Gastrocnemius medialis (tissue), 4 donors: ENCODE measurements around the gene TRAK1. TPM values are rescaled to one million over a fixed set of nuclear protein-coding genes. Genes with fewer than 3 reads are reported as not detected.
A peak's percentile ranks its signal among the peaks of the same experiment; 100 is the strongest.

ENCODE experiments used
- ATAC-seq, 2 donors: fragments of 150-250 bp; one replicate each; pipeline ENCODE4 v1.9.1; 2016
- DNase-seq, 2 donors: peaks; one replicate each; pipeline ENCODE4 v3.0.0-alpha.2; 2019
- H3K27ac ChIP-seq, 4 donors: fragments of 200-600 bp; sonication (generic); 1 replicate in 1 of 4; 2 replicates in 3 of 4; pipeline ENCODE4 v1.5.1; 2016 to 2018; ENCODE audit warnings: mild to moderate bottlenecking in 2 of 4, moderate library complexity in 1 of 4
- H3K27me3 ChIP-seq, 3 donors: fragments of 200-600 bp; sonication (generic) in 2 of 3; 1 replicate in 1 of 3; 2 replicates in 2 of 3; pipeline versions ENCODE4 v1.5.1 to v1.6.0; 2016 to 2019; ENCODE audit warnings: mild to moderate bottlenecking in 1 of 3, moderate library complexity in 1 of 3
- H3K36me3 ChIP-seq, 2 donors: fragments of 200-600 bp; sonication (generic) in 1 of 2; one replicate each; pipeline ENCODE4 v1.5.1; 2017 to 2018
- H3K4me1 ChIP-seq, 2 donors: fragments of 200-600 bp; sonication (generic) in 1 of 2; one replicate each; pipeline ENCODE4 v1.5.1; 2016 to 2017; ENCODE audit warnings: mild to moderate bottlenecking in 2 of 2
- H3K4me3 ChIP-seq, 4 donors: fragments of 200-600 bp; sonication (generic) in 3 of 4; 1 replicate in 1 of 4; 2 replicates in 3 of 4; pipeline ENCODE4 v1.5.1; 2016 to 2019; ENCODE audit warnings: mild to moderate bottlenecking in 2 of 4
- H3K9me3 ChIP-seq, 3 donors: fragments of 200-600 bp; sonication (generic) in 2 of 3; 1 replicate in 1 of 3; 2 replicates in 2 of 3; pipeline ENCODE4 v1.5.1; 2016 to 2019
- POLR2A ChIP-seq, 2 donors: fragments of 450-650 bp; IDR thresholded peaks; one replicate each; pipeline ENCODE4 v1.6.1; 2017; ENCODE audit warnings: antibody characterized with exemption in 2 of 2, mild to moderate bottlenecking in 2 of 2, moderate library complexity in 2 of 2
- in situ Hi-C, 4 donors: fragments of 200-750 bp; cut with MboI; loops; one replicate each; pipeline versions ENCODE4 v1.15.0 to v1.8.0; 2017; ENCODE audit warnings: low sequenced_read_pairs in 4 of 4
- intact Hi-C: fragments of 100-400 bp; cut with DNase I; formaldehyde crosslinking; loops from one replicate; pipeline ENCODE4 v1.15.1; 2023; ENCODE audit warnings: low total_unique reads
- total RNA-seq, 4 donors: library from RNA; depleted of rRNA; stranded (reverse); fragments of >200 nt; gene quantifications; one replicate each; pipeline versions ENCODE4 v1.1.0 to v1.2.3, GENCODE V29; 2016
- TF ChIP-seq, protein P1 (sequence below), 5 experiments: fragments of 450-650 bp in 3 of 5; fragments of 200-600 bp in 2 of 5; sonication (generic) in 2 of 5; IDR thresholded peaks in 4 of 5; conservative IDR thresholded peaks in 1 of 5; 1 replicate in 4 of 5; 2 replicates in 1 of 5; pipeline ENCODE4 v1.5.1; 2016 to 2019; ENCODE audit warnings: antibody characterized with exemption in 5 of 5, mild to moderate bottlenecking in 3 of 5, moderate library complexity in 3 of 5

Gene TRAK1
- total RNA-seq, 4 donors from 2014 or later, result 59.5 to 109 (median 98.6) TPM

DNA sequence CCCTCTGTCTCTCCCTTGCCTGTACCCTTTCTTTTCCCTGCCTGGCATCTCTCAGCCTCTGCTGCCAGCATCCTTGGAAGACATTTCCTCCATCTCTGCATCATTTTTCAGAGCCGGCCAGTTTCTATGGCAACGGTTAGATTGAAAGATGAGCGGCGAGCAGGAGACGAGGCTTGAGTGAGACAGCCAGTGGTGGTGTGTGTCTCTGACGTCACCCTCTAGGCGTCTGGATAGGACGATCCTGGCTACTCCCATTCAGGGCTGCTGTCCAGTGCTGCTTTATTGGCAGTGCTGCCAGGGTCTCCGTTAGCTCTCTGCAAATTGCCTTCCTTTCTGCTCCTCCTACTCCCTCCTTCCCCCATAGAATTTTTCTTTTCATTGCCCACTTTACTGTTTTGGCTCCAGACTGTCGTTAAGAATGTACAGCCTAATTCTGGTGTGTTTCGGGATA lies 57.9 kb downstream of the TRAK1 start:
- Histone ChIP-seq H3K27me3 (no peaks in the 10 kb centered on the region), H3K4me1 (peaks cover 47 to 57% of the 10 kb centered on the region in 2 donors), H3K4me3 (peak overlapping the region in 3 of 4 donors; percentile 17 to 31 (median 19)), H3K9me3 (no peaks in the 10 kb centered on the region), H3K36me3 (no peaks in the 10 kb centered on the region), H3K27ac (peak overlapping the region in 2 of 4 donors; percentile 17 to 20)
- peak; percentile 69 to 78 for DNase-seq
- peak; percentile 97 to 99 for ATAC-seq
- TF ChIP-seq POLR2A (IDR thresholded peaks at IDR 0.05), result no peak
- TF ChIP-seq, protein P1, sequence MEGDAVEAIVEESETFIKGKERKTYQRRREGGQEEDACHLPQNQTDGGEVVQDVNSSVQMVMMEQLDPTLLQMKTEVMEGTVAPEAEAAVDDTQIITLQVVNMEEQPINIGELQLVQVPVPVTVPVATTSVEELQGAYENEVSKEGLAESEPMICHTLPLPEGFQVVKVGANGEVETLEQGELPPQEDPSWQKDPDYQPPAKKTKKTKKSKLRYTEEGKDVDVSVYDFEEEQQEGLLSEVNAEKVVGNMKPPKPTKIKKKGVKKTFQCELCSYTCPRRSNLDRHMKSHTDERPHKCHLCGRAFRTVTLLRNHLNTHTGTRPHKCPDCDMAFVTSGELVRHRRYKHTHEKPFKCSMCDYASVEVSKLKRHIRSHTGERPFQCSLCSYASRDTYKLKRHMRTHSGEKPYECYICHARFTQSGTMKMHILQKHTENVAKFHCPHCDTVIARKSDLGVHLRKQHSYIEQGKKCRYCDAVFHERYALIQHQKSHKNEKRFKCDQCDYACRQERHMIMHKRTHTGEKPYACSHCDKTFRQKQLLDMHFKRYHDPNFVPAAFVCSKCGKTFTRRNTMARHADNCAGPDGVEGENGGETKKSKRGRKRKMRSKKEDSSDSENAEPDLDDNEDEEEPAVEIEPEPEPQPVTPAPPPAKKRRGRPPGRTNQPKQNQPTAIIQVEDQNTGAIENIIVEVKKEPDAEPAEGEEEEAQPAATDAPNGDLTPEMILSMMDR (IDR thresholded peaks at IDR 0.05 in 4 of 5, conservative IDR thresholded peaks at IDR 0.05 in 1 of 5), result no peak
- in situ Hi-C loops (no loop called here), intact Hi-C loops (no loop called here)

DNA sequence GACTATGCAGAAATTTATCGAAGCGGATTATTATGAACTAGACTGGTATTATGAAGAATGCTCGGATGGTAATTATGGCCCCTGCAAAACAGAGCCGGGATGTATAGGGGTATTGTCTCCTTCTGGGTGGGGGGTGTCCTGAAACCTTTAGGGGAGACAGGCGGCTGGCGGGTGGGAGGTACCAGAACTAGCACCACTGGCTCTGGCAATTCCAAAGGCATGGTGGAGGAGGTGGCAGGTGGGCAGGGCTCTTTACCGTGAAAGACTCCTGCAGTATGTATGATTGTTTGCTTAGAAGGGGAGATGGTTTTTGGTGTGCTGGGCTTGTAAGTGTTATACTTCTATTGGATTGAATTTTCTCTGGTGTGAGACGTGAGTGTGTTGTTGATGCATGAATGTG lies 58.4 kb downstream of the TRAK1 start:
- H3K4me3 ChIP-seq, result peak overlapping the region in 2 of 4 donors; percentile 19 to 31
- ATAC-seq, result no peak
- in situ Hi-C loops, result no loop called here
- H3K27ac ChIP-seq, result peak overlapping the region in 2 of 4 donors; percentile 17 to 18
- no peak for DNase-seq
- H3K9me3 ChIP-seq, result no peaks in the 10 kb centered on the region
- no peaks in the 10 kb centered on the region for H3K36me3 ChIP-seq
- no peaks in the 10 kb centered on the region for H3K27me3 ChIP-seq
- intact Hi-C loops, result no loop called here
- TF ChIP-seq POLR2A (IDR thresholded peaks at IDR 0.05), result no peak
- TF ChIP-seq, protein P1 (IDR thresholded peaks at IDR 0.05 in 4 of 5, conservative IDR thresholded peaks at IDR 0.05 in 1 of 5), result no peak
- H3K4me1 ChIP-seq, result peaks cover 46 to 53% of the 10 kb centered on the region in 2 donors

DNA sequence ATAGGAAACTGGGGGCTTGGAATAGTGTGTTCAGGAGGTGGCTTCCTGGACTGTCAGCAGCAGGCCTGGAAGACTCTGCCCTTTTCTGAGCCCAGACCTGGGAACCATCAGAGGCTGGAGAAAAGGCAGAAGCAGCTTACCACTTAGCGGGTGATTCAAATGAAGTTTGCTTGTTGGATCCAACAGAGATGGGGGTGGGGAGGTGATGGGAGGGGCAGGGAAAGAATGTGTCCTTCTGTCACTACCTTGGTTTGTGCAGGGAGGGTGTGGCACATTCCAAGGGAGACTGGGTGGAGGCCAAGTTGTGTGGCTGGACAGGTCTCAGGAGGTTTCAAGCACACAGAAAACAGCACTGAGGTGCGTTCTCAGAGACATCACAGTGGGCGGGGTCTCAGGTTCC lies 58.8 kb downstream of the TRAK1 start:
- Histone ChIP-seq H3K9me3 (no peaks in the 10 kb centered on the region), H3K36me3 (no peaks in the 10 kb centered on the region), H3K27me3 (no peaks in the 10 kb centered on the region), H3K4me3 (no peak overlapping the region), H3K4me1 (peaks cover 46 to 53% of the 10 kb centered on the region in 2 donors), H3K27ac (peak overlapping the region in 2 of 4 donors; percentile 18 to 73)
- intact Hi-C loops, result loop anchor here (2.0 kb wide), 1 partner anchor 23 kb away; no protein-coding TSS in a partner anchor
- in situ Hi-C loops, result no loop called here
- no peak for TF ChIP-seq POLR2A (IDR thresholded peaks at IDR 0.05)
- TF ChIP-seq, protein P1 (IDR thresholded peaks at IDR 0.05 in 4 of 5, conservative IDR thresholded peaks at IDR 0.05 in 1 of 5), result no peak
- ATAC-seq (no peak), DNase-seq (no peak)

DNA sequence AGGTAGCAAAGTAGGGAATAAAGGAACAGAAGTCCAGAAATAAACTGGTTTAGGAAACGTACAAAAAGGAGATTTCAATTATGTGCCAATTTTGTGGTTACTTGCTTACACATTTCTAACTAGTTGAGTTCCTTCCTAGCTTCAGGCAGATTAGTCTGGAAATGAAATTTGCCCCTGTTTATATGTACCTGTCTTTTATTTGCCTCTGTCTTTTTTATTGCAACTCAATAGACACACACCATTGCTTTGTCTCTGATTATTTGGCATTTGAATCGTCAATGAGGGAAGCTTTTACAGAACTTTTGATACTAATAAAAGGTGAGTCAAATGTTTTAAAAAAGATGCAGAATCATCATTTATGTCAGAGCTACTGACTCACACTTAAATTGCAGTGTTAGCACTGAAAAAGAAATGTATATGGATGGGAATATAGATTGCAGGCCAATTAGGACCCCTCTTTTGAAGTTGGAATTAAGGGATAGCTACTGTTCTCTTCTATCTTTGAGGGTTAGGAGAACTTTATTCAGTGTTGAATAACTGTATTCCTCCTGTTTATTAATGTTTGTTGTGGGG lies 60.5 kb downstream of the TRAK1 start:
- Histone ChIP-seq H3K9me3 (no peaks in the 10 kb centered on the region), H3K4me1 (peaks cover 46 to 53% of the 10 kb centered on the region in 2 donors), H3K27me3 (no peaks in the 10 kb centered on the region), H3K27ac (peak overlapping the region; percentile 45 to 73 (median 58)), H3K4me3 (no peak overlapping the region), H3K36me3 (no peaks in the 10 kb centered on the region)
- intact Hi-C loops (loop anchor here (2.0 kb wide), 1 partner anchor 21 kb away; no protein-coding TSS in a partner anchor), in situ Hi-C loops (no loop called here)
- ATAC-seq (no peak), DNase-seq (no peak)
- no peak for TF ChIP-seq POLR2A (IDR thresholded peaks at IDR 0.05)
- TF ChIP-seq, protein P1 (IDR thresholded peaks at IDR 0.05 in 4 of 5, conservative IDR thresholded peaks at IDR 0.05 in 1 of 5), result no peak
